Frontal cortex (tissue), 4 donors: ENCODE measurements around the gene RETSAT. TPM values are rescaled to one million over a fixed set of nuclear protein-coding genes. Genes with fewer than 3 reads are reported as not detected.

ENCODE experiments used
- DNase-seq, 2 donors: peaks; one replicate each; pipeline ENCODE4 v3.0.0; 2012; ENCODE audit warnings: low spot score in 2 of 2
- FAIRE-seq: peaks from 2 replicates; lab custom pipeline; 2012; peaks lifted over from hg19 to GRCh38; lab: Jason Lieb, UNC
- total RNA-seq: library from RNA; depleted of rRNA; stranded (reverse); fragments of >200 nt; gene quantifications from one replicate; pipeline ENCODE4 v1.2.3, GENCODE V29; 2014
- donor health status: control.
- donor health status: control.
- donor health status: control.

The RETSAT gene
- 11.8 TPM for total RNA-seq

- peak; percentile 82 to 95 for DNase-seq
- no peak for FAIRE-seq
These were observed at the start of gene RETSAT, which contains the start of gene ELMOD3 for GRCh38 chr2:85354286-85355072. RETSAT (minus strand) TSS chr2:85354528; CDS start chr2:85354507, 21 bp downstream. ELMOD3 (plus strand) TSS chr2:85354769; CDS start chr2:85357199, 2,430 bp downstream.

- FAIRE-seq (no peak), DNase-seq (no peak)
These were observed 47.5 kb upstream of the RETSAT start for GRCh38 chr2:85401844-85402243.

GRCh38 chr2:85401464-85401805 is 47.1 kb upstream of the RETSAT start:
- DNase-seq (no peak), FAIRE-seq (no peak)

GRCh38 chr2:85400541-85401463 is 46.5 kb upstream of the RETSAT start:
- no peak for DNase-seq
- FAIRE-seq: no peak

GRCh38 chr2:85400023-85400422 is 45.7 kb upstream of the RETSAT start:
- DNase-seq: no peak
- FAIRE-seq: no peak

GRCh38 chr2:85399183-85399455 is 44.8 kb upstream of the RETSAT start:
- DNase-seq: no peak
- FAIRE-seq: no peak

- FAIRE-seq (no peak), DNase-seq (no peak)
These were observed 44.3 kb upstream of the RETSAT start for GRCh38 chr2:85398426-85399182.

GRCh38 chr2:85397925-85398331 is 43.6 kb upstream of the RETSAT start:
- DNase-seq: no peak
- FAIRE-seq: no peak

- DNase-seq (no peak), FAIRE-seq (no peak)
These were observed 42.5 kb upstream of the RETSAT start for GRCh38 chr2:85396531-85397470.

GRCh38 chr2:85395912-85396475 is 41.7 kb upstream of the RETSAT start:
- FAIRE-seq: no peak
- DNase-seq: no peak

- FAIRE-seq: no peak
These were observed 40.6 kb upstream of the RETSAT start for GRCh38 chr2:85394976-85395375.

GRCh38 chr2:85394261-85394681 is 39.9 kb upstream of the RETSAT start:
- FAIRE-seq: no peak
- no peak for DNase-seq

More at GRCh38 chr2:85394976-85395375, 40.6 kb upstream of the RETSAT start:
- DNase-seq: no peak

- DNase-seq (no peak), FAIRE-seq (no peak)
These were observed 39.5 kb upstream of the RETSAT start for GRCh38 chr2:85393836-85394235.

- no peak for DNase-seq
- FAIRE-seq: no peak
These were observed 36.8 kb upstream of the RETSAT start for GRCh38 chr2:85390941-85391669.

- FAIRE-seq (no peak), DNase-seq (no peak)
These were observed 34.7 kb upstream of the RETSAT start for GRCh38 chr2:85388878-85389538.

GRCh38 chr2:85387754-85388153 is 33.4 kb upstream of the RETSAT start:
- FAIRE-seq (no peak), DNase-seq (no peak)

- FAIRE-seq: no peak
- no peak for DNase-seq
These were observed 31.4 kb upstream of the RETSAT start for GRCh38 chr2:85385746-85386145.

GRCh38 chr2:85383850-85384249 is 29.5 kb upstream of the RETSAT start:
- no peak for DNase-seq
- no peak for FAIRE-seq
